Middle frontal gyrus (tissue), 1 donor: ENCODE measurements around the gene OAS1.

Experiments used
- DNase-seq: peaks from one replicate; pipeline ENCODE4 v3.0.0-alpha.2; 2015; ENCODE audit warnings: low spot score; ENCODE audit errors: extremely low spot score

The OAS1 gene

GRCh38 chr12:112965643-112966042, 58.9 kb downstream of the OAS1 start:
- DNase-seq: no peak

GRCh38 chr12:112967306-112967705, 60.5 kb downstream of the OAS1 start:
- DNase-seq: no peak

- no peak for DNase-seq
Measured at GRCh38 chr12:112967858-112968257, 61.1 kb downstream of the OAS1 start.
